HEK293 (cell line): Measurements from ENCODE around the gene DNAH3.

Experiments used
- ATF2 ChIP-seq: fragments of 450-650 bp; formaldehyde crosslinking; IDR thresholded peaks from 2 replicates; pipeline ENCODE4 v1.5.1; 2016; ENCODE audit warnings: missing biosample characterization, missing genetic modification characterization, low read depth
- CTCF ChIP-seq: fragments of 450-650 bp; formaldehyde crosslinking; IDR thresholded peaks from 2 replicates; pipeline ENCODE4 v1.5.1; 2016; ENCODE audit warnings: missing biosample characterization, missing genetic modification characterization
- KLF16 ChIP-seq: fragments of 450-650 bp; formaldehyde crosslinking; IDR thresholded peaks from 2 replicates; pipeline ENCODE4 v1.5.1; 2017; ENCODE audit warnings: missing biosample characterization, missing genetic modification characterization
- MZF1 ChIP-seq: fragments of 450-650 bp; formaldehyde crosslinking; IDR thresholded peaks from 2 replicates; pipeline ENCODE4 v1.5.1; 2017; ENCODE audit warnings: missing biosample characterization, missing genetic modification characterization, borderline replicate concordance
- YY1 ChIP-seq: fragments of 450-650 bp; formaldehyde crosslinking; IDR thresholded peaks from 2 replicates; pipeline ENCODE4 v1.5.1; 2018; ENCODE audit warnings: missing biosample characterization, missing genetic modification characterization
- ZBTB7A ChIP-seq: fragments of 450-650 bp; formaldehyde crosslinking; IDR thresholded peaks from 2 replicates; pipeline ENCODE4 v1.5.1; 2016; ENCODE audit warnings: low read depth, missing biosample characterization, missing genetic modification characterization
- ZNF184 ChIP-seq: fragments of 450-650 bp; IDR thresholded peaks from 2 replicates; pipeline ENCODE4 v1.5.1; 2018; ENCODE audit warnings: missing biosample characterization, mild to moderate bottlenecking, missing genetic modification characterization
- ZNF24 ChIP-seq: fragments of 450-650 bp; formaldehyde crosslinking; IDR thresholded peaks from 2 replicates; pipeline ENCODE4 v1.5.1; 2016; ENCODE audit warnings: missing biosample characterization, missing genetic modification characterization
- ZNF37A ChIP-seq: fragments of 450-650 bp; IDR thresholded peaks from 2 replicates; pipeline ENCODE4 v1.5.1; 2018; ENCODE audit warnings: missing biosample characterization, missing genetic modification characterization
- ZNF658 ChIP-seq: fragments of 450-650 bp; formaldehyde crosslinking; IDR thresholded peaks from 2 replicates; pipeline ENCODE4; 2016; ENCODE audit warnings: missing biosample characterization, missing genetic modification characterization
- ZNF777 ChIP-seq: fragments of 450-650 bp; formaldehyde crosslinking; IDR thresholded peaks from 2 replicates; pipeline ENCODE4 v1.5.1; 2017; ENCODE audit warnings: missing biosample characterization, missing genetic modification characterization, borderline replicate concordance
- TF ChIP-seq, protein P1 (sequence below): fragments of 450-650 bp; formaldehyde crosslinking; IDR thresholded peaks from 2 replicates; pipeline ENCODE4 v1.5.1; 2016; ENCODE audit warnings: missing biosample characterization, missing genetic modification characterization

DNA sequence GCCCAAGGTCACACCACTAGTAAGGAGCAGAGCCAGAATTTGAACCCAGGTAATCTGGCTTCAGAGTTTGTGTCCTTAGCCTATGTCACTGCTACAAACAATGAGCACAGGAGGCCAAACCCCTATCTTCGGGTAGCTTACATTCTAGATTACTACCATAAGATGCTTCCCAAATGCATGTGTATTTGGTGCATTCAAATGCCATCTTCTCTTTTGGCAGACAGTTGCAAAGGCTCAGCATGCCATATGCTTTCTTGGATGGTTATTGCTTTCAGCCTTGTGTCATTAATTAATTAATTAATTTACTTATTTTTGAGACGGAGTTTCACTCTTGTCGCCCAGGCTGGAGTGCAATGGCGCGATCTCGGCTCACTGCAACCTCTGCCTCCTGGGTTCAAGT lies 80.7 kb downstream of the DNAH3 start:
- no peak for TF ChIP-seq CTCF
- TF ChIP-seq, protein P1, sequence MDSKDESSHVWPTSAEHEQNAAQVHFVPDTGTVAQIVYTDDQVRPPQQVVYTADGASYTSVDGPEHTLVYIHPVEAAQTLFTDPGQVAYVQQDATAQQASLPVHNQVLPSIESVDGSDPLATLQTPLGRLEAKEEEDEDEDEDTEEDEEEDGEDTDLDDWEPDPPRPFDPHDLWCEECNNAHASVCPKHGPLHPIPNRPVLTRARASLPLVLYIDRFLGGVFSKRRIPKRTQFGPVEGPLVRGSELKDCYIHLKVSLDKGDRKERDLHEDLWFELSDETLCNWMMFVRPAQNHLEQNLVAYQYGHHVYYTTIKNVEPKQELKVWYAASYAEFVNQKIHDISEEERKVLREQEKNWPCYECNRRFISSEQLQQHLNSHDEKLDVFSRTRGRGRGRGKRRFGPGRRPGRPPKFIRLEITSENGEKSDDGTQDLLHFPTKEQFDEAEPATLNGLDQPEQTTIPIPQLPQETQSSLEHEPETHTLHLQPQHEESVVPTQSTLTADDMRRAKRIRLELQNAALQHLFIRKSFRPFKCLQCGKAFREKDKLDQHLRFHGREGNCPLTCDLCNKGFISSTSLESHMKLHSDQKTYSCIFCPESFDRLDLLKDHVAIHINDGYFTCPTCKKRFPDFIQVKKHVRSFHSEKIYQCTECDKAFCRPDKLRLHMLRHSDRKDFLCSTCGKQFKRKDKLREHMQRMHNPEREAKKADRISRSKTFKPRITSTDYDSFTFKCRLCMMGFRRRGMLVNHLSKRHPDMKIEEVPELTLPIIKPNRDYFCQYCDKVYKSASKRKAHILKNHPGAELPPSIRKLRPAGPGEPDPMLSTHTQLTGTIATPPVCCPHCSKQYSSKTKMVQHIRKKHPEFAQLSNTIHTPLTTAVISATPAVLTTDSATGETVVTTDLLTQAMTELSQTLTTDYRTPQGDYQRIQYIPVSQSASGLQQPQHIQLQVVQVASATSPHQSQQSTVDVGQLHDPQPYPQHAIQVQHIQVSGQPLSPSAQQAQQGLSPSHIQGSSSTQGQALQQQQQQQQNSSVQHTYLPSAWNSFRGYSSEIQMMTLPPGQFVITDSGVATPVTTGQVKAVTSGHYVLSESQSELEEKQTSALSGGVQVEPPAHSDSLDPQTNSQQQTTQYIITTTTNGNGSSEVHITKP (tag by site-specific recombination): no peak
- TF ChIP-seq ATF2: no peak
- no peak for TF ChIP-seq ZNF658
- TF ChIP-seq ZNF37A (tag by site-specific recombination): no peak
- no peak for TF ChIP-seq ZNF184 (tag by site-specific recombination)
- no peak for TF ChIP-seq ZNF777 (tag by site-specific recombination)
- no peak for TF ChIP-seq YY1 (tag by site-specific recombination)
- TF ChIP-seq ZBTB7A (tag by site-specific recombination): no peak
- no peak for TF ChIP-seq MZF1
- TF ChIP-seq ZNF24: no peak
- no peak for TF ChIP-seq KLF16 (tag by site-specific recombination)
